Stimulated activated memory B cell treated with anti-CD40 and anti-IgM and Interleukin-4, amounts not matched to agents 10 μg/mL and 1 μg/mL and 100 μg/mL, for 72 hours (primary cell): ENCODE results near the gene TNFAIP8L2.
A peak's percentile ranks its signal among the peaks of the same experiment; 100 is the strongest.
"Not testable (repeated sequence)": the region's sequence is repeated elsewhere in the genome, so short reads cannot be mapped to it uniquely, and the experiment has no call there.

Source experiments
- ATAC-seq: fragments of 150-1000 bp; cut with Tn5 transposase; 2 replicates; pipeline ENCODE4 v1.10.0; 2021
- H3K27ac Mint-ChIP-seq: one replicate; pipeline ENCODE4 v1.8.0; 2022; ENCODE audit warnings: mild to moderate bottlenecking, mixed read lengths
- H3K27me3 Mint-ChIP-seq: one replicate; pipeline ENCODE4 v1.8.0; 2022; ENCODE audit warnings: mixed read lengths
- H3K36me3 Mint-ChIP-seq: one replicate; pipeline ENCODE4 v1.8.0; 2022; ENCODE audit warnings: mixed read lengths
- H3K4me1 Mint-ChIP-seq: one replicate; pipeline ENCODE4 v1.8.0; 2022; ENCODE audit warnings: mixed read lengths
- H3K4me3 Mint-ChIP-seq: one replicate; pipeline ENCODE4 v1.8.0; 2022; ENCODE audit warnings: mild to moderate bottlenecking, moderate library complexity, mixed read lengths
- H3K9me3 Mint-ChIP-seq: one replicate; pipeline ENCODE4 v1.8.0; 2022; ENCODE audit warnings: mixed read lengths

TNFAIP8L2 gene

GRCh38 chr1:151193856-151194255 is 37.4 kb downstream of the TNFAIP8L2 start:
- Mint-ChIP-seq H3K9me3 (no peaks in the 10 kb centered on the region), H3K4me1 (peaks cover 36% of the 10 kb centered on the region), H3K36me3 (peaks cover 6% of the 10 kb centered on the region), H3K27me3 (no peaks in the 10 kb centered on the region), H3K27ac (no peak overlapping the region), H3K4me3 (no peak overlapping the region)
- ATAC-seq = no peak

GRCh38 chr1:151194894-151195594 is 38.6 kb downstream of the TNFAIP8L2 start:
- H3K27me3 Mint-ChIP-seq, ATAC-seq, H3K27ac Mint-ChIP-seq, H3K9me3 Mint-ChIP-seq: not testable (repeated sequence)
- Mint-ChIP-seq H3K36me3 (peaks cover 17% of the 10 kb centered on the region), H3K4me1 (peaks cover 40% of the 10 kb centered on the region), H3K4me3 (peak overlapping the region; percentile 18)

GRCh38 chr1:151196292-151196800 is 39.9 kb downstream of the TNFAIP8L2 start:
- peak; percentile 50 for ATAC-seq
- peaks cover 34% of the 10 kb centered on the region for H3K4me1 Mint-ChIP-seq
- H3K27ac Mint-ChIP-seq = no peak overlapping the region
- no peaks in the 10 kb centered on the region for H3K27me3 Mint-ChIP-seq
- peaks cover 19% of the 10 kb centered on the region for H3K36me3 Mint-ChIP-seq
- peak overlapping the region; percentile 68 for H3K4me3 Mint-ChIP-seq
- no peaks in the 10 kb centered on the region for H3K9me3 Mint-ChIP-seq

GRCh38 chr1:151197863-151198253 is 41.4 kb downstream of the TNFAIP8L2 start:
- Mint-ChIP-seq H3K27me3 (no peaks in the 10 kb centered on the region), H3K9me3 (no peaks in the 10 kb centered on the region), H3K4me1 (peaks cover 42% of the 10 kb centered on the region), H3K4me3 (peak overlapping the region; percentile 99), H3K27ac (peak overlapping the region; percentile 99), H3K36me3 (peaks cover 19% of the 10 kb centered on the region)
- no peak for ATAC-seq

GRCh38 chr1:151198254-151199127 is 42.0 kb downstream of the TNFAIP8L2 start, which contains the start of gene PIP5K1A:
PIP5K1A (plus strand) TSS chr1:151198552; CDS start chr1:151198997, 445 bp downstream.
- no peaks in the 10 kb centered on the region for H3K9me3 Mint-ChIP-seq
- peaks cover 42% of the 10 kb centered on the region for H3K4me1 Mint-ChIP-seq
- peaks cover 19% of the 10 kb centered on the region for H3K36me3 Mint-ChIP-seq
- peak; percentile 97 for ATAC-seq
- no peaks in the 10 kb centered on the region for H3K27me3 Mint-ChIP-seq
- peak within 1 kb of the TSS; percentile 99 for H3K27ac Mint-ChIP-seq
- peak within 1 kb of the TSS; percentile 99 for H3K4me3 Mint-ChIP-seq

GRCh38 chr1:151199873-151200581 is 43.6 kb downstream of the TNFAIP8L2 start:
- peak overlapping the region; percentile 99 for H3K4me3 Mint-ChIP-seq
- H3K9me3 Mint-ChIP-seq = no peaks in the 10 kb centered on the region
- no peak for ATAC-seq
- peaks cover 48% of the 10 kb centered on the region for H3K4me1 Mint-ChIP-seq
- peak overlapping the region; percentile 99 for H3K27ac Mint-ChIP-seq
- no peaks in the 10 kb centered on the region for H3K27me3 Mint-ChIP-seq
- peaks cover 19% of the 10 kb centered on the region for H3K36me3 Mint-ChIP-seq

- H3K9me3 Mint-ChIP-seq, H3K27ac Mint-ChIP-seq, H3K4me3 Mint-ChIP-seq, ATAC-seq, H3K27me3 Mint-ChIP-seq: not testable (repeated sequence)
- Mint-ChIP-seq H3K4me1 (peaks cover 21% of the 10 kb centered on the region), H3K36me3 (peaks cover 20% of the 10 kb centered on the region)
Measured at GRCh38 chr1:151205381-151205965, 49.0 kb downstream of the TNFAIP8L2 start.
